GM12891 (cell line): ENCODE data around the gene ALOX15.

Experiments
- POLR2AphosphoS5 ChIP-seq: IDR thresholded peaks from 2 replicates; pipeline ENCODE4 v1.6.1; 2011; ENCODE audit warnings: low read depth, low read length, control low read depth
- SPI1 ChIP-seq: IDR thresholded peaks from 2 replicates; pipeline ENCODE4 v1.6.1; 2011; ENCODE audit warnings: low read depth, low read length, control low read depth

- no peak for TF ChIP-seq SPI1
- TF ChIP-seq POLR2AphosphoS5, result no peak
These were observed 24.4 kb downstream of the ALOX15 start for GRCh38 chr17:4617090-4617489.
